GM12873 (cell line): Measurements from ENCODE around the gene PFKM.
A peak's percentile ranks its signal among the peaks of the same experiment; 100 is the strongest.

Source experiments
- TF ChIP-seq, protein P1 (sequence below): IDR thresholded peaks from 2 replicates; pipeline ENCODE4 v1.5.1; 2012; ENCODE audit warnings: low read depth, mild to moderate bottlenecking, moderate library complexity, low read length, control low read depth; ENCODE audit not compliant: insufficient read depth; ENCODE audit errors: missing control alignments

PFKM gene

GRCh38 chr12:48179466-48179865 is 60.3 kb downstream of the PFKM start:
- TF ChIP-seq, protein P1, sequence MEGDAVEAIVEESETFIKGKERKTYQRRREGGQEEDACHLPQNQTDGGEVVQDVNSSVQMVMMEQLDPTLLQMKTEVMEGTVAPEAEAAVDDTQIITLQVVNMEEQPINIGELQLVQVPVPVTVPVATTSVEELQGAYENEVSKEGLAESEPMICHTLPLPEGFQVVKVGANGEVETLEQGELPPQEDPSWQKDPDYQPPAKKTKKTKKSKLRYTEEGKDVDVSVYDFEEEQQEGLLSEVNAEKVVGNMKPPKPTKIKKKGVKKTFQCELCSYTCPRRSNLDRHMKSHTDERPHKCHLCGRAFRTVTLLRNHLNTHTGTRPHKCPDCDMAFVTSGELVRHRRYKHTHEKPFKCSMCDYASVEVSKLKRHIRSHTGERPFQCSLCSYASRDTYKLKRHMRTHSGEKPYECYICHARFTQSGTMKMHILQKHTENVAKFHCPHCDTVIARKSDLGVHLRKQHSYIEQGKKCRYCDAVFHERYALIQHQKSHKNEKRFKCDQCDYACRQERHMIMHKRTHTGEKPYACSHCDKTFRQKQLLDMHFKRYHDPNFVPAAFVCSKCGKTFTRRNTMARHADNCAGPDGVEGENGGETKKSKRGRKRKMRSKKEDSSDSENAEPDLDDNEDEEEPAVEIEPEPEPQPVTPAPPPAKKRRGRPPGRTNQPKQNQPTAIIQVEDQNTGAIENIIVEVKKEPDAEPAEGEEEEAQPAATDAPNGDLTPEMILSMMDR: no peak

DNA sequence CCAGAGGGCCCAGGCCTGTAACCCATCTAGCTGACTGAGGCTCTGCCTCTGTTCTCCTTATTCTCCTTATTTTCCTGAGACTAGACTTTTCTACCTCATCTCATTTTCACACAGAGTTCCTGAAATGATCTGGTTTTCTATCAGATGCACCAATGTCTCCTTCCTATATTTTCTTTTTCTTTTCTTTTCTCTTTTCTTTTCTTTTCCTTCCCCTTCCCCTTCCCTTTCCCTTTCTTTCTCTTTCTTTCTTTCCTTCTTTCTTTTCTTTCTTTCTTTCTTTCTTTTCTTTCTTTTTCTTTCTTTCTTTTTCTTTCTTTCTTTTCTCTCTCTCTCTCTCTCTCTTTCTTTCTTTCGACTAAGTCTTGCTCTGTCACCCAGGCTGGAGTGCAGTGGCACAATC is 61.3 kb downstream of the PFKM start:
- TF ChIP-seq, protein P1: no peak

DNA sequence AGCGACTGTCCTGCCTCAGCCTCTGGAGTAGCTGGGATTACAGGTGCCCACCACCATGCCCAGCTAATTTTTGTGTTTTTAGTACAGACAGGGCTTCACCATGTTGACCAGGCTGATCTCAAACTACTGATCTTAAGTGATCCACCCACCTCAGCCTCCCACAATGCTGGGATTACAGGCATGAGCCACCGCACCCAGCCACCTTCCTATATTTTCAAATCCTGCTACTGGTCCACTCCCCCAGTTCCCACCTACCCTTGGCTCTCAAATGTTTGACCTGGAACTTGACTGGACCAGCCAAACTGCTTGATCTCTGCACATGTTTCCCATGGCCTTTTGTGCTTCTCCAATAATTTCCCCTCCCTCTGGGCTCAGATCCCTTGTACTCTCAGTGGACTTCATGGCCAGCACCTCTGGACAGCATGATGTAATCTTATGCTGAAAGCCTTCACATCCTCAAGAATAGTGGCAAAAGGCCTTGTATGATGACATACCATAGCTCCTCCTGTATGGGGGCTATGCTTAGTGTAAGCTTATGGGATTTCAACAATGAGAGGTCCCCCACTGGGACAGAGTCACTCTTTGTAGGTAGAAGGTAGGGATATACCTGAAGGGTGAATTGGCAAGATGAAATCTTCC is 61.8 kb downstream of the PFKM start:
- TF ChIP-seq, protein P1: no peak

GRCh38 chr12:48182631-48183030 is 63.5 kb downstream of the PFKM start:
- TF ChIP-seq, protein P1: no peak

- TF ChIP-seq, protein P1: peak; percentile 59
These were observed 64.1 kb downstream of the PFKM start, which contains the start of gene CCDC184 for GRCh38 chr12:48183091-48183875. Gene CCDC184, plus strand, starts transcription at chr12:48183644. Its CDS starts 479 bp downstream, at chr12:48184123.

DNA sequence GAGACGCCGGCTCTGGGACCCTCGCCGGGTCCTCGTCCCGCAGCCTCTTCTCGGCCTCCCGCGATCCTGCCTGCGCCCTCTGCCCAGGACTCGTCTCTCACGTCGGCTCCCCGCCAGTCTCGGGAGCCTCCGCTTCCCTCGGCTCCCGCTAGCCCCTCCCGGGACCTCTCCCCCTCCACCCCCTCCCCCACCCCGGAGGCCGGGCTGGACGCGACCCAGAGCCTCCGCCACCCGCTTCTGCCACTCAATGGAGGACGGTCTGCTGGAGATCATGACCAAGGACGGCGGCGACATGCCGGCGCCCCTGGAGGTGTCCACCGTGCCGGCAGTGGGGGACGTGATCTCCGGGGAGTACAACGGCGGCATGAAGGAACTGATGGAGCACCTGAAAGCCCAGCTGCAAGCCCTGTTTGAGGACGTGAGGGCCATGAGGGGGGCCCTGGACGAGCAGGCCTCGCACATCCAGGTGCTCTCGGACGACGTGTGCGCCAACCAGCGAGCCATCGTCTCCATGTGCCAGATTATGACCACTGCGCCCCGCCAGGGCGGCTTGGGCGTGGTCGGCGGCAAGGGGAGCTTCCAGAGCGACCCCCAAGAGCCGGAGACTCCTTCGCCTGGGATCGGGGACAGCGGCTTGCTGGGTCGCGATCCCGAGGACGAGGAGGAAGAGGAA is 64.8 kb downstream of the PFKM start:
- TF ChIP-seq, protein P1: no peak

- TF ChIP-seq, protein P1: no peak
These were observed 65.4 kb downstream of the PFKM start for GRCh38 chr12:48184549-48184922.
